Stimulated activated naive CD4-positive, alpha-beta T cell treated with Interleukin-2 at 50 U/mL for 16 hours (primary cell): ENCODE measurements around the gene PPCDC.

Experiments used
- DNase-seq: peaks from one replicate; lab custom pipeline; 2025; lab: John Stamatoyannopoulos, UW

Gene PPCDC

DNA sequence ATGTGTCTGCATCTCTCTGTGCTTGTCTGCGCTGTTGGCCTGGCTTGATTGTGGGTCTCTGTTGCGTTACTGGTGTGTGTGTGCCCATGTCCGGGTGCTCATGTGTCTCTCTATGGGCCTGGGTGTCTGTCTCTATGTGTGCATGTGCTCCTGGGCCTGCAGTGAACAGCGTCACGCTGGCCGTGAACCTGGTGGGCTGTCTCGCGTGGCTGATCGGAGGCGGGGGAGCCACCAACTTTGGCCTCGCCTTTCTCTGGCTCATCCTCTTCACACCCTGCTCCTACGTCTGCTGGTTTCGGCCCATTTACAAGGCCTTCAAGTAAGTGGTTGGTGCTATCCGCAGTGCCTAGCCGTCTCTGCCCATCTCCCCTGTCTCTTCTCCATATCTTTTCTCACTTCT lies 7.0 kb upstream of the PPCDC start:
- no peak for DNase-seq

DNA sequence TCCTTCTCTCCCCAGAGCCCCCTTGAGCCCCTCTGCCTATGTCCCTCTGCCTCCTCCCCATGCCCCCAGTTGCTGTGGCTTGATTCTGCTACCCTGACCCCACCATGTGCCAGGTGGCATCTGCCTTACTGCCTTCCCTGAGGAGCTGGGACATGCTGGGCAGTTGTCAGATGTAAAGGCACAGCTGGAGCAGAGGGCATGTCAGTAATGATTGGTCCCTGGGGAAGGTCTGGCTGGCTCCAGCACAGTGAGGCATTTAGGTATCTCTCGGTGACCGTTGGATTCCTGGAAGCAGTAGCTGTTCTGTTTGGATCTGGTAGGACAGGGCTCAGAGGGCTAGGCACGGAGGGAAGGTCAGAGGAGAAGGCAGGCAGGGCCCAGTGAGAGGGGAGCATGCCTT lies 3.5 kb upstream of the PPCDC start:
- no peak for DNase-seq

DNA sequence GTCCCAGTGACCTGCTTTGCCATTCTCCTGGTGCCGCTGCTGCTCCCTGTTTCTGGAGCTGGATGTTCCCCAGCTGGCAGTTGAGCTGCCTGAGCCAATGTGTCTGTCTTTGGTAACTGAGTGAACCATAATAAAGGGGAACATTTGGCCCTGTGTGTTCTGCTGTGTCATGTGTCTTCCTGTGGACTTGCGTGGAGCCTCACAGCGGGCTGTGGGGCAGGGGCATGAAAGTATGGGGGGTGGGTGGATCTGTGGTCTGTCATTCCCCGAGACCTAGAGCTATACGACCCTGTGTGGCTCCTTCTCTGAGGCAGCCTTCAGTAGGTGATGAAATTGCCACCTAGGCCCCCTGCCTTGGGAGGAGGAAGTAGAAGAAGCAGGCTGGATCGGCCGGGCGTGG lies 2.0 kb upstream of the PPCDC start:
- no peak for DNase-seq

DNA sequence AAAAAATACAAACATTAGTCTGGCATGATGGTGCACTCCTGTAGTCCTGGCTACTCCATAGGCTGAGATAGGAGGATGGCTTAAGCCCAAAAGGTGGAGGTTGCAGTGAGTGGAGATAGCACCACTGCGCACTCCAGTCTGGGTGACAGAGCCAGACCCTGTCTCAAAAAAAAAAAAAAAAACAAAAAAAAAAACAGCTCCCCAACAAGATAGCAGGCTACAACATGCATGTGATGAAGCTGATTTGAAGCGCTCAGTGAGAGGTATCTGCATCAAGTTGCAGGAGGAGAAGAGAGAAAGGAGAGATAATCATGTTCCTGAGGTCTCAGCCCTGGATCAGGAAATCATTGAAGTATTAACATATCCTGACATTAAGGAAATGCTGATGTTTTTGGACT lies 608 bp upstream of the PPCDC start:
- DNase-seq: no peak

DNA sequence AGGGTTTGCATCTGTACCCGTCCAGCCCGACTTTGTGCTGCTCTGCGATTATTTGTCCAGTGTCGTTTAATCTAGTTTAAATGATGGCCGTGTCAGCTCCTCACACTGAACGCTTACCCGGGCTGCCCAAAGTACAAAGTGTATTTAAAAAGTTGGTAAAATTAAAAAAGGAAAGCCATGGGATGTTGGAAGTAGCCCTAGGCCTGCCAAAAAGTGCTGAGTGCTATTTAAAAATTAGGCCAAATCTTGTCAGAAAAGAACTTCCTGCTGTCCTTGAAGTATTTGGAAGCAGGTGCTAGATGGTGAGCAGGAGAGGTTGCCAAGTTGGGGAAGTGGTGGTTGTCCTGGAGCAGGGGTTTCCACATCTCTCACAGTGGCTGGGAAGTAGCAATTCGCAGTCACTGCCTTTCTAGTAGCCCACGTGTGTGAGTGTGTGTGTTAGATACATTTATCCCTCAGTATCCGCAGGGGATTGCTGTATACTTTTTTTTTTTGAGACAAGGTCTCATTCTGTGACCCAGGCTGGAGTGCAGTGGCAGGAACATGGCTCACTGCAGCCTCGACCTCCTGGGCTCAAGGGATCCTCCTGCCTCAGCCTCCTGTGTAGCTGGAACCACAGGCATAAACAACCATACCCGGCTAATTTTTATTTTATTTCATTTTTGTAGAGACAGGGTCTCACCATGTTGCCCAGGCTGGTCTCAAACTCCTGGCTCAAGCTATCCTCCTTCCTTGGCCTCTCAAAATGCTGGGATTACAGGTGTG lies 664 bp downstream of the PPCDC start:
- DNase-seq: no peak

DNA sequence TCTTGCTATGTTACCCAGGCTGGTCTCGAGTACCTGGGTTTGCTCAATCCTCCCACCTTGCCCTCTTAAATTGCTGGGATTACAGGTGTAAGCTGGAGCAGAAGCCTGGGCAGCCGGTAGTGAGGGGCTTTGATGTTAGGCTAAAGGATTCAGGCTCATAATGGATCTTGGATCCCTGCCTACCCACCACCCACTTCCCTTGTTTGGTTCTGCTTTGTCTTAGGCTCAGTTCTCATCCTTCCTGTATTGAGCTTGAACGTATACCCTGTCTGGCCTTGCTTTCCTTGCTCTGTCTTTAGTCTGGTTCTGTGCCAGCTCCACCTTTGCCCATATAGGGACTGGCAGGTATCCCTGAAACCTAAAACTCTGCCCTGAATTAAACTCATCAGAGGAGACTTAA lies 1.7 kb downstream of the PPCDC start:
- no peak for DNase-seq

DNA sequence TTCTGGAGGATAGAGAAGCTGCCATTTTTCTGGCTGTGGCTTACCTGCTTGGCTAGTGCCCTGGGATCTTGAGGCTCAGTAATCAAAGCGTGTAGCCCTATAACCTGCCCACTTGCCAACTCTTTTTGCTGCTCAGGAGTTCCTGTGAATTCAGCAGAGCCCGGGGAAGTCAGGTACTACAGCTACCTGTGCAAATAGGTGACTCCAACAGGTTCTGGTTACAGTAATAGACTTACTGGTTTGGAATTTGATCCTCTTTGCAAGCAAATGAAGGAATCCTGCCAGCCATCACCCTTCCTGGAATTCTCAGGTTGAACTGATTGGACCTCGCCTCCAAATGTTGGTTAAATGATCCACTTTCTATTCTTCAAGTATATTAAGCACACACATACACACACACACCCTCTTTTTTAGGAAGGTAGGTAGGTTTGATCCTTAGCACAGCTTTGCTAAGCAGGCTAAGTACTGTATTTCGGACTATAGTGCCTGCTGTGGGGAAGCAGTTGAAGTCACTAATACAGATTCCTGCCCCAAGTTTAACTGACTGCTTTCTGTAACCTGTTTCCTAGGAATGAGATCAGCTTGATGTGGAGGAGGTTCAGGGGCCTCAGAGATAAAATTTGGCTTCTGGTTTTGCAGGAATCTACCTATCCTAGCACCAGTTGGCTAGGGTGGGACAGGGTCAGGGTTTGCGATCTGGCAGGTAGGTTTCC lies 2.3 kb downstream of the PPCDC start:
- DNase-seq: no peak

DNA sequence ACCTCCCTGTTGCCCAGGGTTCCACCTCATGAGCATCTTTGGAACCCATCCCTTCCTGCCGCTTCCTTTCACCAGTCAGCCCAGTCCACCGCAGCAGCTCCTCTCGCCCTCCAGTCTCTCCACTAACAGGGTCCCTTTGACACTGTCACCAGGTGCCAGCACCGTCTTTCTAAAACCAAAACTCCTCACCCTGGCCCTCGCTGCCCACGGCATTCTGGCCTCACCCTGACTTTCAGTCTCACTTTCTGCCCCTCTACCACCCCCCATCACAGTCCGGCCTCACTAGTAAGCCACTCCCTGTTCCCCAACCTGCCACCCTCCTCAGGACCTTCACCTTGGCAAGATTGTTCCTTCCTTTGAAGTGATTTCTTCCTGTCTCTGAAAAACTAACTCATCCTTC lies 4.2 kb downstream of the PPCDC start:
- no peak for DNase-seq

DNA sequence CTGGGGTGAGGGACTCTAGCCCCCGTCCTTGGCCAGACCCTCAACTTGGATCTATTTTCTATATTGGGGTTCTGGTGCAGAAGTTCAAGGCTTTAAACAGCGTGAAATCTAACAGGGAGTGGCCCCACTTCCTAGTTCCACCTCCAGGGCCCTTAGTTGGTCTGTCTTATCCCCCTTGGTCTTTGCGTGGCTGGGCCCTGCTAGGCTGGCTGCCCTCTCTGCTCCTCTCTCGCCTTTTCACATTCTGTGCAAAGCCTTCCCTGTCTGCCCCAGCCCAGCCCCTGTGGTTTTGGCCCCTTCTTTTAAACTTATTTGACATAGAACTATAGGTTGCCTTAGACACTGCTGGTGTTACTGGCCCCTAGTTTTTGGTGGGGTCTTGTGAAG lies 5.6 kb downstream of the PPCDC start:
- DNase-seq: no peak

DNA sequence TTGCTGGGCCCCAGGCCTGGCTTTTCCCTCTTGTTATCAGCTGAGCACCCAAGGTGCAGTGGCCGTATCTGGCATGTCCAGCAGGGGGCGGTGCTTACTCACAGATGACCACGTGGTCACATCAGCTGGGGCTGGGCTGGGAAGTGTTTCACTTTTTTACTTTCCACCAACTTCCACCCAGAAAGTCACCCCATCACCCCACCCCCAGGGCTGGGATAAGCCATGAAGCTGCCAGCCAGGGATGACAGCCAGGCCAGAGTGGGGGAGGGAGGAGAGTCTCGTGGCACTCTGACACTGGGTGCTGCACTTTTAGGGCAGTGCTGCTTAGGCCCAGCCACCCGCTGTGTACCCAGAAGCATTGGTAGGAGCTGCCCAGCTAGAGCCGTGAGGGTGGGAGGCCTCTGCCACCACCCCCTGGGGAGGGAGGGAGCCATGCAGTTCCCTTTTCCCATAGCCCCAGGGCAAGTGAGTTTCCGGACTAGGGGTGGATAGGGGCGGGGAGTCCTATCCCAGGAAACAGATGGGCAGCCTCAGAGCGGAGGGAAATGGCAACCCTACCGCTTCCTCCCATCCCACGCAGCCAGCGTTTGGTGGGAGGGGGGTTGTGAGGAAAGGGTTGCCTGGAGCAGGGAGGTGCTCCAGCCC lies 6.1 kb downstream of the PPCDC start:
- peak; percentile 80 for DNase-seq

DNA sequence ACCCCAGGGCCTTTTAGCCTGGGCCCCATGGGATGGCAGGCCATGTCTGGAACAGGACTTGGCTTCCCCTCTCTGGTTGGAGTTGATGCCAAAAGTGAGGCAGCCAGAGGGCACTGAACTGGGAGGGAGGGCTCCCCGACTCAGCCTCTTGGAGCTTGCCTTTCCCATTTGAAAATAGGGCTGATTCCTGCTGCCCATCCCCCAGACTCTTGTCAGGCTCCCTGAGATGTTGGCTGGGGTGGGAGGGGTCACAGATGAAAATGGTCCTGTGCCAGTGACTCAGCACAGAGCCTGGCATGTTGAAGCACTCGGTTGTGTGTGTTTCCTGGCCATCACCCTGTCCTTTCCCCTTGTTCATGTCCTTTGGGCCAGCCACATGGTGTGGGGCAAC lies 6.6 kb downstream of the PPCDC start:
- no peak for DNase-seq

DNA sequence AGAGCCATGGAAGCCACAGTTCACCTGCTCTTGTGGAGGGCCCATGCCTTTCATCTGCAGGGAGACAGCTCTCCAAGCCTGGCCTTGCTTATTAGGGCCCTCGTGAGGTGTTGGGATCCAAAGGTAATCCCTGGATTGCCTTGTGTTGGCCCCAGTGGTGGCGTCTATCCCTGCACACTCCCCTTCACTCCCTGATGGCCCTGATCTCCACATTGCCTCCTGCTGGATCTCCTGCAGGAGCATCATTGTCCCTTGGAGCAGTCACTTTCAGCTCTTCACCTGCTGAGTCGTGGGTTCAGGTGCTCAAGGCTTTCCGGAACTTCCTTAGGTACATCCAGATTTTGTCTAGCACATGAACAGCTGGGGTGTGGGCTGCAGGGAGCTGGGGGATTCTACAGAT lies 7.0 kb downstream of the PPCDC start:
- no peak for DNase-seq

DNA sequence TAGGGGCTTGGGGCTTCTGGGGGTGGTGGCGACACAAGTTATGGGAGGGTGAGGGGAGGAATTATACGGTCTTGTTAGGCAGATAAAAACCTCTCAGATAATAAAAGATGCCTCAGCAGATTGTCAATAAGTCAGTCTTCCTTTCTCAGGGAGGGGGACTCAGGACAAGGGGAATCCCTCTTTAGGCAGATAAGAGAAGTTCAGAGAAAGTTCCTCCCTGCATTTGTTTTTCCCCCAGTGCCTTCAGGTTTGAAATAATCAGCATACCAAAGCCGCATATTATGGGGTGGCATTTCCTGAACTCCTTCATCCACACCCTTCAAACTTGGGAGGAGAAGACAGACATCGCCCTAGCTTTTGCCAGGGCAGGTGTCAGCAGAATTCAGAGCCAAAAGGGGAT lies 8.5 kb downstream of the PPCDC start:
- DNase-seq: no peak

DNA sequence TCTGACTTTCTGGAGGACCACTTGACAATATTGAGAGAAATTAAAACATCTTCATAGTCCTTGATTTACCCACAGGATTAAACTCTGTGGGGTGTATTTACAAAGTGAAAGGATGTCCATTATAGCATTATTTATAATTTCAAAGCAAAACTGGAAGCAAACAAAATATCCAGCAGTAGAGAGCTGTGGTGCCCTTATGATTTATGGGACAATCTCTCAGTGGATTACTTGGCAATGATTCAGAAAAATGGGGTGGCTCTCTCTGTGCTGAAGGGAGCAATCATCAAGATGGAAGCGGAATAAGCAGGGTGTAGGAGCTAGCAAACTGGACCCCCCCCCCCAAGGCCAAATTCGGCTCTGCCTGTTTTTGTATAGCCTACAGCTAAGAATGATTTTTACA lies 9.0 kb downstream of the PPCDC start:
- DNase-seq: no peak

DNA sequence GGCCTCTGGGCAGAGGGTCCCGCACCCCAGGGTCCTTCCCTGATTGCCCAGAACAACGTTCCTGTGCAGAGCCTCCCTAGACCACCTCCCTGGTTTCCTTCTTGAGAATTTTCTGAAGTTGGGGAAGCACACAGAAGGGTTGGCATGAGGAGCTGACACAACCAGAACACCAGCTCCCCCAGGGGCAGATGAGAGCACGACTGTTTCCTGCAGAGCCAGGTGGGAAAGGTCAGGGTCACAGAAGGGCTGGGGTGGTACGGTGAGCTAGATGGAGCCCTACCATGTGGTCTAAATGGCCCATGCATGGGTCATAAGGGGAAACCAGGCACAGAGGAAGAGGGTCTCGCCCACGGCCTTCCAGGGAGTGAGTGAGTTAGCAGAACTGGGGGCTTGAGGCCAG lies 10.4 kb downstream of the PPCDC start:
- no peak for DNase-seq

DNA sequence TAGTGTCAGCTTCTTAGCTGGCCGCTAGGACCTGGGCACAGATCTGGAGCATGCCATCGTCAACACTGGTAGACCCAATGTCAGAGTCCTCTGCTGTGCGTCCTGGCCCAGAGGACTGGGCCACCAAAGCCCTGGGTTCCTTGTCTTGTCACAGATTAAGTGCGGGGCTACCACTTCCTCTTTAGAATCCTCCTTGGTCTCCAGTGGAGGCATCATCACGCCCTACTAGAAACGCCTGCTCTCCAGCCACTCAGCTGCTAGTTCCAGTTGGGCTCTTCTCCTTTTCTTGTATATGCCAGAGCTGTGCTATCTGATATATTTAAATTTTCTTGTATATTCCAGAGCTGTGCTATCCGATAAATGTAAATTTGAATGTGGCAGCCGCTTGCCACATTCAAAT lies 11.2 kb downstream of the PPCDC start:
- DNase-seq: no peak

DNA sequence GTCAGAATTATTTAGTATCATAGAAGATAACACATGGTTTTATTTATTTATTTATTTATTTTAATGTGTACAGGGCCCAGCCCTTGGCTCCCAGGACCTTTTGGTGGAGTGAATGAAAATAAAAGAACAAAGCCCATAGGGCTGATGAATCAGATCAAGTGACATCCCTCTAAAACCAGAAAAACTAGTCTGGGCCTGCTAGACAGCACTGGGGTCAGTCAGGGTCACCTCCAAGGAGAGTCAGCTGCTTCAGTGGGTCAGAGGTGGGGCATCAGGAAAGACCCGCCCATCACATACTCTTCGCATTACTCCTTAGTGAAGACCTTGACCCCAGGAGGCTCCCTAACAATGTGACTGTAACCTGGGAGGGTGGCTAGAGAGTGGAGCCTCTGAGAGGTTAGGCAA lies 12.8 kb downstream of the PPCDC start:
- no peak for DNase-seq

DNA sequence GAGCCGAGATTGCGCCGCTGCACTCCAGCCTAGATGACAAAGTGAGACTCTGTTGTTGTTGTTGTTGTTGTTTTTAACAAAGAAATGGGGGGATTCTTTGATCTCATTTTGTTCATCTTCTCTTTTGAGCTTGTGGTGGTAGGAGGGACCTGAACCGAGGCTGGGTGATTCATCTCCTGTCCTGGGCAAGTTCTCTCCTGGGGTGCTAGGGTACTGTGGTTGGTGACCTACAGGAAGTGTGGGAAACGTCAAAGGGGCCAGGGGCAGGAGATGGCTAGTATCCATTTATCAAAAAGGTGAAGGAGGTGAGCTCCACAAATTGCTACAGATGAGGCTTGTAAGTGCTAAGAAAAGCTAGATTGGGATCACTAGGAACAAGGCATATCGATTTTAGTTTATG lies 14.3 kb downstream of the PPCDC start:
- DNase-seq: no peak

DNA sequence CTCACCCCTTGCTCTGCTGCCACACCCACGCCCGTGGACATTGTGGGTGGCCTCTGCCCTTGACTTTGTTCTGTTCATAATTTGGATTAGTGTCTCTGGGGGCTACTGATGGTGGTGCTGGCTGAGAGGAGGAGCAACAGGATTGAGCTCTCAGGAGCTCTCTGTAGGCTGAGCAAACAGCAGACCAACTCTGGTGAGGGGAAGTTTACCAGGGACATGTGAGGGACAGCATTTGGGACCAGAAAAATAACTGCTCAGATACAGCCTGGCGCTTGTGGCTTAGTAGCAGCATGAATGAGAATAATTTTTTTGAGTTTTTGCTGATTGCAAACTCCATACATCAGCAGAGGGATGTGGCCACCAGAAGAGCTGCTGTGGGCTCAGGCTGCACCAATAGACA lies 14.8 kb downstream of the PPCDC start:
- DNase-seq: no peak

DNA sequence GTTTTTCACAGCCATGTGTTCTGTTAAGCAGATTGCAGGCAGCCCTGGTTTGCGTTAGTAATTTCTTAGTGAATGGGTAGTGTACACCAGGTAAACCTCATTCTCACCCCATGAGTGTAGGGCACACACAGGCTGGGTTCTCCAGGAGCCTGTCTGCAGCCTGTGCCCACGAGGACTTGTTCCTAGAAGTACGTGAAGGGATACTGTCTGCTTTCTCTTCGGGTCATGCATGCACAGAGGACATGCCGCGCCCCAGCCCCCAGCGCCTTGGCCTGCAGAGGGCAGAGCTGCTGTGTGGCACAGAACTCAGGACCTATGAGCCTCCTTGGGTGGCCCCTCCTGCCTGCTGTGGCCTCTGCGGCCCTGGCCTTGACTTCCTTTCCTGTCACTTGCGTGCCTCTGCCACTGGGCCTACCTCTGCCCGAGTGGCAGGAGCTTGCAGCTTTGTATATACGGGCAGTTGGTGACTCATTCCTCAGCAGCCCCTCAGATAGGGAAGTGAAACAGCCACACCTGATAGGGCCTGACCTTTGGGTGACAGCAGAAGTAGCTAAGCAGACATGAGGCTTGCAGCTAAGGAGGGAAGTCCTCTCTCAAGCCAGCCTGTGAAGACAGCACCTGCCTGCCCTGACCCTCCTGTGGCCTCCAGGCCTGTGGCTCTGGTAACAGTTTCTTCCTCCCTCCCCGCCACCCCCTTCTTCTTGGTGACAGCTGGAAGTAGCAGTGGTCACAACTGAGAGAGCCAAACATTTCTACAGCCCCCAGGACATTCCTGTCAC lies 19.5 kb downstream of the PPCDC start:
- peak; percentile 40 for DNase-seq

DNA sequence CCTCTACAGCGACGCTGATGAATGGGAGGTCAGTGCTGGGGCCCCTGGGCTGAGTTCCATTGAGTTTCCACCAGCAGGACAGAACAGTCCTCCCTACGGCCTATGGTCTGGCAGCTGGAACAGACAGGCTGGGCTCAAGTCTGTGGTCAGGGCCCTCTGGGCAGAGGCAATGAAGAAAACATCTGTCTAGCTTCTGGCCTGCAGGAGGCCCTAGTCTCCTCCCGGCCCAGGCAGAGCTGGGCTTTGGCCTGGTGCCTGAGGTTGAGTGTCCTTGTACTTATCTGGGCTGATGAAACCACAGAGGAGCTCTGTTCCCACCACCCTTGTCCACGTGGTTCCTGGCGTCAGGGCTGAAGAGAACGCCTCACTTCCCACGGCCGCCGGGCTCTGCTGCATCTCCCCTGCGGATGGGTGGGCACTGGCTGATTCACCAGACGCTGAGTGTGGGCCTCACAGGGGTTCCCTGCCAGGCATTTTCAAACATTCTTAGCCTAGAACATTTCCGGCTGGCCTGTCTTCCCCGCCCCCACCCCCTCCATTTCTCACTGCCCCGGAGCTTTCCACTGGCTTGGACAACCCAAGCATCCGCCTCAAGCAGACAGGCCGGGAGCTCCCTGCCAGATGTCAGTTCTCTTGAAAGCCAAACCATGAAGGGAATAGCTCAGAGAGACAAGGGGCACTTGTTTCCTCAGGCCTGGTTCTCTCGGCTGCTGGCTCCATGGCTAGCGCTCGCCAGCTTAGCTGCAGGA lies 20.3 kb downstream of the PPCDC start:
- no peak for DNase-seq
